KBM-7 (cell line): Measurements from ENCODE around the gene SLC1A7.
A peak's percentile ranks its signal among the peaks of the same experiment; 100 is the strongest.

ENCODE experiments used
- DNase-seq: peaks from one replicate; pipeline ENCODE4 v3.0.0-alpha.2; 2015
- in situ Hi-C: fragments of 300-500 bp; cut with MboI; formaldehyde crosslinking; loops from 2 replicates; pipeline ENCODE4 v1.14.3; 2020; ENCODE audit warnings: low sequenced_read_pairs, low pct_unique_long_range_greater_than_20kb, mixed read lengths

The SLC1A7 gene

DNA sequence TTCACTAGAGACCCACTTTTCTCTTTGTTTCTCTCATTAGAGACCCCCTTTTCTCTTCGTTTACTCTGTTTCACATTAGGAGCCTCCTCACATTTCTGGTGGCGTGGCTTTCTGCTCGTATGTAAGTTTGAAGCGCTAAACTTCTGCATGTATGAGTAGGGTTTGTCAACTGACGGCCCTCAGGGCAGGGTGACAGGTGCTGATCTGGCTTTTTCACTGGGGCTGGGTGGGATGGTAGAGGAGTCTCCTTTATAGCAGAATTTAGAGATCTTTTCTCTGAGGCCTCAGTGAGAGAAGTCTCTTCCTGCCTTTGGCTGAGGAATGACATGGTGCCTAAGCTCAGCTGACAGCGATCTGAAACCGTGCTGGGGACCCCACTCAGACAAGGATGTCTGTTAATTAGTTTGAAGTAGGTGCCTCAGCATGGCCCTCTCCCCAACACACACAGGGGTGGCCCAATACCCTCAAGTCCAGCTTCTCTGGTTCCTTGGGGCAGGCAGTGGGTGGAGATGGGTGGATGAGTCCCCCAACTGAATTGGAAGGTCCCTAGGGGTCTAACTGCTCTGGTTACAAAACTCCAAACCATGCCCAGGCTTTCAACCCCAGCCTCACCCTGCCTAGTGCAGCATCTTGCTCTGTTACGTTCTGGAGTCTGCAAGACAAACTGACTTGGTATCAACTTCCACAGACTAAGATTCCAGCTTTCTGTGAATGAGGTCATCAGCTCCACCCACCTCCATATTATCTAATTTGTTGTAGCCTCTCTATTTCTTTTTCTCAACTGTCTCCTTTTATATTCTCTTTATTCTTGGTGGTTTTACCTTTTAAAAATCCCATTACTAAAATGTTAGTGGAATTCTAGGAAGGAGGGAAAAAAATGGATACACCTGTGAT is 3.2 kb downstream of the SLC1A7 start:
- in situ Hi-C loops = no loop called here
- no peak for DNase-seq

GRCh38 chr1:53137729-53138128 is 4.7 kb downstream of the SLC1A7 start:
- in situ Hi-C loops = no loop called here
- peak; percentile 37 for DNase-seq

DNA sequence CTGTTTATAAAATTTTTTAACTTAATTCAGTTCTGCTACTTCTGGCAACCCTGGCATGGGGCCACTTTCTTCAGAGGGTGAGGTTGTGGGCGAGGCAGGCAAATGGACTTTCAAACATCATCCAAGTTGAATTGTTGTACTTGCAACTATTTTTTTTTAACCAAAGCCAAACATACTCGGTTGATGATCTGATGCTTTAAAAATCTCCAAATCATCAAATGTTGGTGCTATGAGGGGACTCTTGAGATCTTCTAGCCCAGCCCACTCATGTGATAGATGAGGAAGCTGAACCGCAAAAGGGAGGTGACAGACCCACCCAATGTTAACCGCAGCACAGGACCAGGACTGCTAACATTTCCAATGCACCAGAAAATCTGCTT is 6.7 kb downstream of the SLC1A7 start:
- in situ Hi-C loops = no loop called here
- DNase-seq = peak; percentile 41

GRCh38 chr1:53134961-53135734 is 7.3 kb downstream of the SLC1A7 start:
- in situ Hi-C loops = no loop called here
- DNase-seq = no peak

DNA sequence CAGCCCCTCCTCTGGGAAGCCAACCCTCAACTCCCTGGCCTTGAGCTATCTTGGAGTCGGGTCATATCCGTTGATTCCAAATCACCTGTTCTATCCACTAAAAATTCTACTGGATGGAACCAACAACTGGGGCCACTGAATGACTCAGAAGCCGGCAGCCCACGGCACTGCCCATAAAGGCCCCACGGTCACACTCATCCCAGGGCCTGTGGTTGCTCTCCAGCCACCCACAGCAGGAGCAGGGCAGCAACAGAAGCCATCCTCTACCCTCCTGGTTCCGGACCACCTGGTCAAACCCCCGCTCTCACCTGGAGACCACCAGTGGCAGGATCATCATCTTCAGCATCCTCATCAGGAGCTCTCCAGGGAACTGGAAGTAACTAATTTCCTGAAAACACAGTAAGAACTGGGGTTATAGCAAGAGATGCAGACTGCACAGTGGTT is 8.4 kb downstream of the SLC1A7 start:
- in situ Hi-C loops = no loop called here
- DNase-seq = no peak

DNA sequence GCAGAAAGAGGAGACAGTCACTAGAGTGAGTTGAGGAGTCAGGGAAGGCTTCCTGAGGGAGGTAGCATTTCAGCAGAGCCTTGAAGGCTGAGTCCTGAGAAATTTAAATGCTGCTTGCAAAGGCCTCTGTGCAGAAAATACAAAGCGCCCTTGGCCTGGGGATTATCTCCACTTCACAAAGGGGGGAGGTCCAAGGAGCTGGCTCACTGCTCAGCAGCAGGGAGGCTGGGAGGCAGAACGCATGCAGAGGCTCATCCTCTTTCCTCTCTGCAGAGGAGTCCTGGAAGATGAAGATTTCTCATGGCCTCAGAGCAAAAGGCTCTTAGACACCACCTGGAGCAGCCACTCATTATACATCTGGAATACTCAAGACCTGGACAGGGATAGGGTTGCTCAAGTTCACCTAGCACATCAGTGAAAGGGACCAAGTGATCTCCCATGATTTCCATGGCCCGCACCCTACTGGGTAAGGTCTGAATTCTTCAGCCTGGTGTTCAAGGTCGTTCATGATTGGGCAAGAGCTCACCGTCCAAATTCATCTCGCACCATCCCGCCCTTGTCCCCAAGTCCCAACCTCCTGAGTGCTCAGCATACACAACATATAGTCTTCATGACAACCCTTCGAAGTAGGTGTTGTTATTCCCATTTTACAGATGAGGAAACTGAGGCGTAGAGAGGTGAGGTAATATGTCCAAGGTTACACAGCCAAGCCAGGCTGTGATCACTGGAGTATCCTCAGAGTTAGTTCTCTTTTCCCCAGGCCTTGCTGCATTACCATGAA is 9.0 kb downstream of the SLC1A7 start:
- in situ Hi-C loops = no loop called here
- DNase-seq = no peak

GRCh38 chr1:53132176-53132575 is 10.3 kb downstream of the SLC1A7 start:
- in situ Hi-C loops = no loop called here
- no peak for DNase-seq

DNA sequence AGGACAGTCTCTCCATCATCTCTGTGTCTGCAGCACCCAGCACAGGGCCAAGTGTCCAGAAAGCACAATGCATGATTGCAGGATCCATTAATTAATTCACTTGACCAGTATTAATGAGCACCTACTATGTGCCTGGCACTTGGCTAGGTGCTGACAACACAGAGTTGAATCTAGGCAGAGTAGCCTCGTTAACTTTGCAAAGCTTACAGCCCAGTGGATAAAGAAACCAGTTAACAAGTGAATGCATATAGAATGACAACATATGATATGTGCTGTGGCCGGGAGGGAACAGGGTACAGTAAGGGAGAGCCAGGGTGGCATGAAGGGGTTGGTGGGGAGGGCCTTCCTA is 10.9 kb downstream of the SLC1A7 start:
- DNase-seq = no peak
- in situ Hi-C loops = no loop called here

GRCh38 chr1:53130878-53131589 is 11.4 kb downstream of the SLC1A7 start:
- no peak for DNase-seq
- in situ Hi-C loops = no loop called here

DNA sequence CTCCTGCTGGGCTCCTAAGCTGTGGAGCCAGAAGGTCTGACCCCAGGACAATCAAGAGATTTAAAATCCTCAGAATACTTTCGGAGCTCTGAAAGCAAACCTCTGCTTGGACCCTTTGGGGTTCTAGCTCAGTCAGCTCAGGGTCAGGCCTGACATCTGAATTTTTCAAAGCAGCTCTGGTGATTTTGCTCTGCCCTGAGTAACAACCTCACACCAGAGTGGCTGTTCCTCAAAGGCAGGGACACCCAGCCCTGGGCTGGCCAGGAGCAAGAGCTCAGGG is 11.9 kb downstream of the SLC1A7 start:
- in situ Hi-C loops = no loop called here
- DNase-seq = no peak

GRCh38 chr1:53129891-53130597 is 12.4 kb downstream of the SLC1A7 start:
- DNase-seq = no peak
- in situ Hi-C loops = no loop called here

DNA sequence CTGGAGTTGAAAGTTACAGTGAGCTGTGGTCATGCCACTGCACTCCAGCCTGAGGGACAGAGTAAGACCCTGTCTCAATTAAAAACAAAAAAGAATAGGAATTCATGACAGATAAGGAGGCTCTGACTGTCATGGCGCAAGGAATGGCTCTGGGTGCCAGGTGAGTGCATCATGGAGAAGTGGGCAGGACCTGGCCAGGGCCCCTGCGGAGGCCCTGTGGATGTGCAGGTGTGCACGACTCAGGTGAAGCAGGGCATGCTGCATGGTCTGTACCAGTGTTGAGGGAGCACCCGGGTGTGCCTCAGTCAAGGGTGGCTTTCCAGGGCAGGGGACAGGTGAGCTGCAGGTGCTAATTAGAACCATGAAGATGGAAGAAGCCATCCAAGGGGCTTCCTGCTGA is 14.0 kb downstream of the SLC1A7 start:
- no peak for DNase-seq
- in situ Hi-C loops = no loop called here

GRCh38 chr1:53127546-53127945 is 14.9 kb downstream of the SLC1A7 start:
- no peak for DNase-seq
- in situ Hi-C loops = no loop called here

DNA sequence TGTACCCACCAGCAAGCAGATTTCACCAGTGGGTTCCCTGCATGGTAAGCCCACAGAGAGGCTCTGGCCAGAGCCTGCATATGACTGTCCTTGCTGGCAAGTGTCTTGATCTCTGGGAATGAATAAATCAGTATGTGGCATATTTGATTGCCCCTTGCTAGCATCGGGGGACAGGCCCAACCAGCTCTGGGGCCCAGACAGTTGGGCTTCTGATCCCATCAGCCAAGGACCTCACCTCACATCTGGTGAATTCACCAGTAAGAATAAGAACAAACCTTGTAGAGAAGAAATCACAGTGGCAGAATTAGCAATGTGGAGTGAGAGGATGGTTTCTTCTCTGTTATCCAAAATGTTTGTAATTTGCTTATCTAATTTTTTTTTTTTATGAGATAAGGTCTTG is 15.9 kb downstream of the SLC1A7 start:
- in situ Hi-C loops = no loop called here
- DNase-seq = no peak

GRCh38 chr1:53125623-53126360 is 16.6 kb downstream of the SLC1A7 start:
- in situ Hi-C loops = no loop called here
- DNase-seq = no peak

DNA sequence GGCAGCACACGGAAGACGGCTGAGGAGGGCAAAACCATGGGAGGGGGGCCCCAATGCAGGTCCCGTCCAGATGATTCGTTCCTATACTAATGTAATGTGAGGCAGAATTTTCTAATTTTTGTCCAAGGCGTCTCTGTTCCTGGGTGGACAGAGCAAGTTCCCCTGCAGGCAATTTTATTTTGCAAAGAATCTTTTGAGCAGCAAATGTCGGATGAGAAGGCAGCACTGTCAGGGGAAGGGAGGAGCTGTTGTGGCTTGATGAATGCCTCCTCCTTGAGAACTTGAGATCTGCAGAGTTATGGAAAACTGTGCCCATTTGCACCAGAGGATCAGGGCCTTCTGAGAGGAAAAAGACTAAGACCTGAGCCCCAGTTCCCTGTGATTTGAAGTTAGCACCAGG is 17.3 kb downstream of the SLC1A7 start:
- in situ Hi-C loops = no loop called here
- no peak for DNase-seq

- in situ Hi-C loops = no loop called here
Measured at GRCh38 chr1:53123453-53124140, 18.8 kb downstream of the SLC1A7 start.

DNA sequence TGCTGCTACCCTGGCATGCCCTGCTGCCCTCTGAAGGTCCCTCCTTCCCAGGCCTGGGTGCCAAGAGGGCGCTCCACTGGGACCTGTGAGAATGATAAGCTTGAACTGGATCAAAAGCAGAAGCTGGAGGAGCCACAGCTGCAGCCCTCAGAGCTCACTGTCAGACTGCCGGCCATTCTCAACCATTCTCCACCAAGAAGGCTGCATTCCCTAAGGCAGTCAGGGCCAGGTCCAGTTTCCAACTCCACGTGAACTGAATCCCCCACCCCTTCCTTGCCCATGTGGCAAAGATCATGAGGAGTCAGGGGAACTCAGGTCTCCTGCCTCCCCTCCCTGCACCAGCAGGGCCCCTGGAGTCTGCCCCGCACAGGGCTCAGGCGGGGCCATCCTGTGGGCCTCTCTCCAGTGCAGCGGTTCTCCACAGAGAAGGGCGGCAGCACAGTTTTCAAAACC is 19.5 kb downstream of the SLC1A7 start:
- no peak for DNase-seq

More at GRCh38 chr1:53123453-53124140, 18.8 kb downstream of the SLC1A7 start:
- DNase-seq = no peak

More for the DNA sequence above, 19.5 kb downstream of the SLC1A7 start:
- in situ Hi-C loops = no loop called here
